Gastroesophageal sphincter (tissue), 4 donors: ENCODE measurements around the gene PIK3C3. TPM values are rescaled to one million over a fixed set of nuclear protein-coding genes. Genes with fewer than 3 reads are reported as not detected.

ENCODE experiments used
- ATAC-seq: fragments of 150-250 bp; one replicate; pipeline ENCODE4 v1.9.1; 2016; ENCODE audit warnings: mild to moderate bottlenecking, moderate library complexity
- H3K27ac ChIP-seq, 4 donors: fragments of 200-600 bp; sonication (generic) in 3 of 4; 1 replicate in 3 of 4; 2 replicates in 1 of 4; pipeline ENCODE4 v1.5.1; 2016 to 2019
- H3K27me3 ChIP-seq: fragments of 200-600 bp; sonication (generic); one replicate; pipeline ENCODE4 v1.5.1; 2019
- H3K36me3 ChIP-seq, 2 donors: fragments of 200-600 bp; sonication (generic); one replicate each; pipeline ENCODE4 v1.5.1; 2019; ENCODE audit warnings: control low read depth in 1 of 2
- H3K4me1 ChIP-seq, 3 donors: fragments of 200-600 bp; sonication (generic); 1 replicate in 2 of 3; 2 replicates in 1 of 3; pipeline ENCODE4 v1.5.1; 2016 to 2019; ENCODE audit warnings: control low read depth in 2 of 3
- H3K4me3 ChIP-seq, 2 donors: fragments of 200-600 bp; sonication (generic); one replicate each; pipeline ENCODE4 v1.5.1; 2019; ENCODE audit warnings: mild to moderate bottlenecking in 1 of 2, moderate library complexity in 1 of 2
- H3K9me3 ChIP-seq, 3 donors: fragments of 200-600 bp; sonication (generic); one replicate each; pipeline ENCODE4 v1.5.1; 2017 to 2019; ENCODE audit warnings: control low read depth in 2 of 3
- EP300 ChIP-seq: sonication (generic); formaldehyde crosslinking; IDR thresholded peaks from one replicate; pipeline ENCODE4 v1.6.1; 2017; ENCODE audit warnings: antibody characterized with exemption, mild to moderate bottlenecking
- POLR2A ChIP-seq, 2 donors: fragments of 450-650 bp; IDR thresholded peaks; one replicate each; pipeline ENCODE4 v1.6.1; 2017; ENCODE audit warnings: antibody characterized with exemption in 2 of 2, mild to moderate bottlenecking in 2 of 2, moderate library complexity in 1 of 2
- POLR2AphosphoS5 ChIP-seq: sonication (generic); formaldehyde crosslinking; IDR thresholded peaks from one replicate; pipeline ENCODE4 v1.6.1; 2017; ENCODE audit warnings: antibody characterized with exemption
- WGBS, 2 donors: methylation state at CpG; one replicate each; pipeline ENCODE4 v1.1.5; 2018; ENCODE audit warnings: low coverage in 1 of 2; 5-methylcytosine and 5-hydroxymethylcytosine counted together
- total RNA-seq, 4 donors: library from RNA; depleted of rRNA; stranded (reverse); fragments of >200 nt; gene quantifications; one replicate each; pipeline ENCODE4 v1.1.0, GENCODE V29; 2016
- TF ChIP-seq, protein P1 (sequence below), 4 experiments: fragments of 200-600 bp in 2 of 4; fragments of 450-650 bp in 2 of 4; sonication (generic) in 1 of 4; IDR thresholded peaks; one replicate each; pipeline ENCODE4 v1.5.1; 2017 to 2019; ENCODE audit warnings: antibody characterized with exemption in 4 of 4, mild to moderate bottlenecking in 2 of 4, moderate library complexity in 2 of 4

PIK3C3 gene
- total RNA-seq, 4 donors from 2014 or later: 34.2 to 55.6 (median 40.9) TPM

DNA sequence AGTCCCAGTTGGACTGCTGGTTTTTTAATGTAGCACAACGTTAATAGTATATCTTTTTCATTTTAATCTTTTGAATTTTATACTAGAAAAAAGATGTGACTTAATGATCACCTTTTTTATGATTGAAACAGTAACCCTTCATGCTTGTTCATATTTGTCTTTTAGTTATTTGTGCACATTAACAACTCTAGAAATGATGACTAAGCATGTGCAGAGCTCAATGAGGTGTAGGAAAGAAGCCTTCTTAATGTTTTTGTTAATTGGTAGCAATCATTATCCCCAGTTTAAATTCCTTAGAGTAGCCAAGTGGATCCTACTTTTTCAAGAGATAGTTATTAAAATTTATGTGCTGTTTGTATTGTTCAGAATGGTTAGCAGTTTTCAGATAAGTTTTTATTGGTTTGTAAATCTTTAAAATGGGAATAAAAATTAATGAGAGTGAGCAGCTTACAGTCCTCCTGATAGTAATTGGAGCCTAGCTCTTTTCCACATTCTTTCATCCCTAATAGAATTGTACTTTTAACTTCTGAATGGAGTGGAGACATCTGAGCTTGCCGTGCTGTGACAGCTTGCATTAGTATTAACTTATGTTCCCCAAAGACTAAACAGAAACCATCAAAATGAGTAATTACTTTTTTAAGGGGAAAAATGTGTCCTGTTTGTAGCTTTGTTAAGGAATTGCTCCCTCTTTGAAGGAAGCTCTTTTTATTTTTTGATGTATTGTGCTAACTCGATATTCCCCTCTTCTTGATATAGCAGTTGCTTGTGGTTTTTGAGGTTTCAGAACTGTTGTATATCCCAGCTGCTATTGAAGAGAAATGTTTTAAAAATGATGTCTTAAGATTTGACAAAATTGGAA is 17.3 kb downstream of the PIK3C3 start:
- Histone ChIP-seq H3K27me3 (no peaks in the 10 kb centered on the region), H3K4me3 (no peak overlapping the region), H3K27ac (no peak overlapping the region), H3K9me3 (no peaks in the 10 kb centered on the region), H3K4me1 (peaks cover 0 to 63% (median 3%) of the 10 kb centered on the region in 3 donors), H3K36me3 (peaks cover 2 to 47% of the 10 kb centered on the region in 2 donors)
- TF ChIP-seq POLR2AphosphoS5 (no peak), EP300 (no peak), POLR2A (IDR thresholded peaks at IDR 0.05) (no peak)
- TF ChIP-seq, protein P1, sequence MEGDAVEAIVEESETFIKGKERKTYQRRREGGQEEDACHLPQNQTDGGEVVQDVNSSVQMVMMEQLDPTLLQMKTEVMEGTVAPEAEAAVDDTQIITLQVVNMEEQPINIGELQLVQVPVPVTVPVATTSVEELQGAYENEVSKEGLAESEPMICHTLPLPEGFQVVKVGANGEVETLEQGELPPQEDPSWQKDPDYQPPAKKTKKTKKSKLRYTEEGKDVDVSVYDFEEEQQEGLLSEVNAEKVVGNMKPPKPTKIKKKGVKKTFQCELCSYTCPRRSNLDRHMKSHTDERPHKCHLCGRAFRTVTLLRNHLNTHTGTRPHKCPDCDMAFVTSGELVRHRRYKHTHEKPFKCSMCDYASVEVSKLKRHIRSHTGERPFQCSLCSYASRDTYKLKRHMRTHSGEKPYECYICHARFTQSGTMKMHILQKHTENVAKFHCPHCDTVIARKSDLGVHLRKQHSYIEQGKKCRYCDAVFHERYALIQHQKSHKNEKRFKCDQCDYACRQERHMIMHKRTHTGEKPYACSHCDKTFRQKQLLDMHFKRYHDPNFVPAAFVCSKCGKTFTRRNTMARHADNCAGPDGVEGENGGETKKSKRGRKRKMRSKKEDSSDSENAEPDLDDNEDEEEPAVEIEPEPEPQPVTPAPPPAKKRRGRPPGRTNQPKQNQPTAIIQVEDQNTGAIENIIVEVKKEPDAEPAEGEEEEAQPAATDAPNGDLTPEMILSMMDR (IDR thresholded peaks at IDR 0.05): no peak
- WGBS, 2 donors: 47 to 51% methylated on average over 3 of the region's 3 CpGs
- ATAC-seq: no peak

DNA sequence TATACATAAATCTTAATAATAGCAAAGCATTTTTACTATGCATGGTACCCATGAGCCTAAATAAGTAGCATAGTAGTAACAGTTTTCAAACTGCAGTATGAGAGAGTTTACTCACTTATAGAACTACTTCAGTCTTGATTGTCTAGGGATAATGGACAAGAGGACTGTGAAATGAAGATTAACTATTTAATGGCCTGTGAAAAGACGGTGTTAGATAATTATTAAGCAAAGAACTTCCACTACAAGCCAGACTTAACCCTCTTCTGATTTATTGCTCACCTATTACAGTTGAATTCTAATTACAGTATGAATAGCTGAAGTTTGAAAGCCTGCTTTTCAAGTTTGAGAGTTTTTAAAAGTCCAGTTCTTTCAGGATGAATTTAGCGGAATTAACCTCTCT is 18.9 kb downstream of the PIK3C3 start:
- TF ChIP-seq POLR2A (IDR thresholded peaks at IDR 0.05) (no peak), POLR2AphosphoS5 (no peak), EP300 (no peak)
- TF ChIP-seq, protein P1 (IDR thresholded peaks at IDR 0.05): no peak
- H3K27ac ChIP-seq: no peak overlapping the region
- no peak for ATAC-seq
- H3K36me3 ChIP-seq: peaks cover 0 to 46% of the 10 kb centered on the region in 2 donors
- WGBS, 2 donors: 83 to 86% methylated on average over 2 of the region's 2 CpGs
- H3K4me3 ChIP-seq: no peak overlapping the region
- no peaks in the 10 kb centered on the region for H3K27me3 ChIP-seq
- H3K4me1 ChIP-seq: peaks cover 0 to 47% (median 3%) of the 10 kb centered on the region in 3 donors
- no peaks in the 10 kb centered on the region for H3K9me3 ChIP-seq

DNA sequence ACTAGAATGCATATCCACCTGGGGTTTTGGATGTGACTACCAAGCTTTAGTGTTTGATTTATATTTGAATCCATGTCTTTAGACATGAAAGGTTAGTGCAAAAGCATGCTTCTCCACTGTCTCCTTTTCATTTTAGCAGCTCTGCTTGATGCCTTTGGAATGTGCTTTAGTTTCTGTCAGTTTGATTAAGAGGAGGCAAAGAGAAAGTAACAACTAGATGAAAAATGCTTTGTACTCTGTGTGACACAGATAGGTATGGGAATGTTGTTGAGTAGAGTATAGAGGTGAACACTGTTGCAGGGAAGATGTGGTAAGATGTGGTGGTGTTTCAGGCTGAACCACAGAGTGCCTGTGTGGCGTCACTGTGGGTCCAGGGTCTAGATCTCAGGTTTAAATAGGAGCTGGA is 19.8 kb downstream of the PIK3C3 start:
- no peak overlapping the region for H3K4me3 ChIP-seq
- WGBS, 2 donors: 100% methylated on average over 1 of the region's 1 CpG
- H3K27ac ChIP-seq: no peak overlapping the region

DNA sequence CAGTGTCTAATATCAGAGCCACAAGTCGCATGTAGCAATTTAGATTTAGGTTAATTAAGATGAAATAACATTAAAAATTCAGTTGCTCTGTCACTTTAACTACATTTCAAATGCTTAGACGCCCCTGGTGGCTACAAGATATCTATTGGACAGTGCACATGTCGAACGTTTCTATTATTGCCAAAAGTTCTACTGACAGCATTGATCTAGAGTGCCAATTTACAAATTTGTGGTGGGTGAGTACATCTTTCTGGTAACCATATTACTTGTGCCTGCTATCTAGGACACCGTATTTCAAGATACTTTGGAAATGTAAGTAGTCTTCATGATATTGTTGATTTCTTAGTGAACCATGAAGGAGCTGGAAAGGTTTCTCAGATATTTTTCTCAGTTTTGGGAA is 20.2 kb downstream of the PIK3C3 start:
- 83 to 96% methylated on average over 4 to 5 of the region's 5 CpGs for WGBS, 2 donors
- peaks cover 0 to 41% (median 3%) of the 10 kb centered on the region in 3 donors for H3K4me1 ChIP-seq
- no peak overlapping the region for H3K4me3 ChIP-seq
- H3K27me3 ChIP-seq: no peaks in the 10 kb centered on the region
- no peaks in the 10 kb centered on the region for H3K9me3 ChIP-seq
- no peak overlapping the region for H3K27ac ChIP-seq
- TF ChIP-seq POLR2AphosphoS5 (no peak), POLR2A (IDR thresholded peaks at IDR 0.05) (no peak), EP300 (no peak)
- TF ChIP-seq, protein P1 (IDR thresholded peaks at IDR 0.05): no peak
- H3K36me3 ChIP-seq: peaks cover 0 to 36% of the 10 kb centered on the region in 2 donors
- ATAC-seq: no peak

More for the DNA sequence above, 19.8 kb downstream of the PIK3C3 start:
- TF ChIP-seq EP300: no peak
- TF ChIP-seq POLR2A (IDR thresholded peaks at IDR 0.05): no peak
- TF ChIP-seq POLR2AphosphoS5: no peak
- TF ChIP-seq, protein P1 (IDR thresholded peaks at IDR 0.05): no peak
- no peak for ATAC-seq
- Histone ChIP-seq H3K9me3 (no peaks in the 10 kb centered on the region), H3K36me3 (peaks cover 0 to 41% of the 10 kb centered on the region in 2 donors), H3K4me1 (peaks cover 0 to 44% (median 3%) of the 10 kb centered on the region in 3 donors), H3K27me3 (no peaks in the 10 kb centered on the region)

DNA sequence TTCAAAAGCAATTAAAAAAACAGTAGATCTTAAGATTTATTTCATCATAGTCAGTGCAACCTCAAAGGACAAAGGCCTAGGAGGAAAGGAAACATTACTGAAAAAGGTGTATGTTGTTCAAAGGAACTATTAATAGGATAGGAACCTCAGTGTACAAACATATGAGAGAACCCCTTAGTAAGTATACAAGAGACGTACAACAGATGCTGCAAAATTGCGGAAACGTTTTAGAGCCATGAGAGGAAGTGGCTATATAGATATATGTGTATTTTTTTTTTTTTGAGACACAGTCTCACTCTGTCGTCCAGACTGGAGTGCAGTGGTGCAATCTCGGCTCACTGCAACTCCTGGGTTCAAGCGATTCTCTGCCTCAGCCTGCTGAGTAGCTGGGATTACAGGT is 22.2 kb downstream of the PIK3C3 start:
- H3K27ac ChIP-seq: no peak overlapping the region
- TF ChIP-seq EP300: no peak
- 86 to 96% methylated on average over 6 of the region's 6 CpGs for WGBS, 2 donors
- H3K9me3 ChIP-seq: no peaks in the 10 kb centered on the region
- peaks cover 0 to 21% of the 10 kb centered on the region in 2 donors for H3K36me3 ChIP-seq
- ATAC-seq: no peak
- H3K27me3 ChIP-seq: no peaks in the 10 kb centered on the region
- peaks cover 0 to 38% (median 3%) of the 10 kb centered on the region in 3 donors for H3K4me1 ChIP-seq
- no peak overlapping the region for H3K4me3 ChIP-seq
